Measurements from ENCODE around the gene MCCC2. TPM values are rescaled to one million over a fixed set of nuclear protein-coding genes. Genes with fewer than 3 reads are reported as not detected.

The MCCC2 gene
- total and polyA plus RNA-seq, 2 of the 13 experiments (the other 11 are each of a cell fraction or from before 2014, with no cell fraction given), result 44.8 to 83.6 TPM

DNA sequence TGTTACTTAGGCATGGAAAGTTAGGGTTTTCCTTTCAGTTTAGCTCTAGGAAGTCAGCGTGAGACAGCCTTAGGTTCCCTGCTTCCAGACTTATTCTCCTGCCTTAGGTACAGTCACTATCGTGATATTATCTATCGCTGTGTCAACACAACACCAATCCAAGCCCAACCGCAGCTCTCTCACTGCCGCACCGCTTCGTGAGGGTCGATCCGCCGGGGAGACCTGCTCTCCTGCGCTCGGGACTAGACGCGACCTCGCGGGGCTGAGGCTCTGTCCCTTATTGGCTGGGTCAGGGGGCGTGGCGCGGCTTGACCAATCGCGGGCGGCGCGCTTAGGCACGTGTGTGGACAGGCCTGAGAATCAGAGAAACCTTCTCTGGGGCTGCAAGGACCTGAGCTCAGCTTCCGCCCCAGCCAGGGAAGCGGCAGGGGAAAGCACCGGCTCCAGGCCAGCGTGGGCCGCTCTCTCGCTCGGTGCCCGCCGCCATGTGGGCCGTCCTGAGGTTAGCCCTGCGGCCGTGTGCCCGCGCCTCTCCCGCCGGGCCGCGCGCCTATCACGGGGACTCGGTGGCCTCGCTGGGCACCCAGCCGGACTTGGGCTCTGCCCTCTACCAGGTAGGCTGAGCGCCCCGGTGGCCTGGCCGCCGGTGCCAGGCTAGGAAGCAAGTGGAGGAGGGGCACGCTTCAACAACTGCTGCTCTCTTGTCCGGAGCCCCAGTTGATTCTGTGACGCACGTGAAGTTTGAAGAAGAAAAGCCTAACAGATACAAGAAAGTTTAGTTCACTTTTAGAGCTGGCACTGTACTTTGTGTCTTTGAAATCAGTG lies at the start of gene MCCC2 (continued):
- 0 out of 2 replicates have a peak, but pooled peaks have one; percentile 22 for TF ChIP-seq ZNF737 (CRISPR knock-in tag; IDR thresholded peaks at IDR 0.05; ENCODE audit: borderline replicate concordance)
- peak; percentile 83 for TF ChIP-seq ZNF543 (CRISPR knock-in tag; IDR thresholded peaks at IDR 0.05)
- no peak for TF ChIP-seq ARID3A (IDR thresholded peaks at IDR 0.05; ENCODE audit: low read depth, low read length)
- TF ChIP-seq CEBPB (IDR thresholded peaks at IDR 0.05; ENCODE audit: borderline replicate concordance, low read depth, low read length), result no peak
- peak; percentile 70 for TF ChIP-seq HNRNPLL (IDR thresholded peaks at IDR 0.05; ENCODE audit: low read depth, low read length, poor library complexity, severe bottlenecking)
- TF ChIP-seq ZNF180 (CRISPR knock-in tag; IDR thresholded peaks at IDR 0.05; ENCODE audit: borderline replicate concordance, low read depth), result no peak
- peak; percentile 58; the same call in 1 of the 2 replicates for TF ChIP-seq ZNF761 (CRISPR knock-in tag; conservative IDR thresholded peaks at IDR 0.05)
- no peak for TF ChIP-seq ZNF432 (CRISPR knock-in tag; IDR thresholded peaks at IDR 0.05; ENCODE audit: borderline replicate concordance)
- TF ChIP-seq, protein P1, sequence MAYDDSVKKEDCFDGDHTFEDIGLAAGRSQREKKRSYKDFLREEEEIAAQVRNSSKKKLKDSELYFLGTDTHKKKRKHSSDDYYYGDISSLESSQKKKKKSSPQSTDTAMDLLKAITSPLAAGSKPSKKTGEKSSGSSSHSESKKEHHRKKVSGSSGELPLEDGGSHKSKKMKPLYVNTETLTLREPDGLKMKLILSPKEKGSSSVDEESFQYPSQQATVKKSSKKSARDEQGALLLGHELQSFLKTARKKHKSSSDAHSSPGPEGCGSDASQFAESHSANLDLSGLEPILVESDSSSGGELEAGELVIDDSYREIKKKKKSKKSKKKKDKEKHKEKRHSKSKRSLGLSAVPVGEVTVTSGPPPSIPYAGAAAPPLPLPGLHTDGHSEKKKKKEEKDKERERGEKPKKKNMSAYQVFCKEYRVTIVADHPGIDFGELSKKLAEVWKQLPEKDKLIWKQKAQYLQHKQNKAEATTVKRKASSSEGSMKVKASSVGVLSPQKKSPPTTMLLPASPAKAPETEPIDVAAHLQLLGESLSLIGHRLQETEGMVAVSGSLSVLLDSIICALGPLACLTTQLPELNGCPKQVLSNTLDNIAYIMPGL (CRISPR knock-in tag; IDR thresholded peaks at IDR 0.05; ENCODE audit: borderline replicate concordance in 1 of 2, low read depth in 1 of 2), result peak; percentile 48 to 73; a peak in 3 of 4 replicates
- TF ChIP-seq, protein P2, sequence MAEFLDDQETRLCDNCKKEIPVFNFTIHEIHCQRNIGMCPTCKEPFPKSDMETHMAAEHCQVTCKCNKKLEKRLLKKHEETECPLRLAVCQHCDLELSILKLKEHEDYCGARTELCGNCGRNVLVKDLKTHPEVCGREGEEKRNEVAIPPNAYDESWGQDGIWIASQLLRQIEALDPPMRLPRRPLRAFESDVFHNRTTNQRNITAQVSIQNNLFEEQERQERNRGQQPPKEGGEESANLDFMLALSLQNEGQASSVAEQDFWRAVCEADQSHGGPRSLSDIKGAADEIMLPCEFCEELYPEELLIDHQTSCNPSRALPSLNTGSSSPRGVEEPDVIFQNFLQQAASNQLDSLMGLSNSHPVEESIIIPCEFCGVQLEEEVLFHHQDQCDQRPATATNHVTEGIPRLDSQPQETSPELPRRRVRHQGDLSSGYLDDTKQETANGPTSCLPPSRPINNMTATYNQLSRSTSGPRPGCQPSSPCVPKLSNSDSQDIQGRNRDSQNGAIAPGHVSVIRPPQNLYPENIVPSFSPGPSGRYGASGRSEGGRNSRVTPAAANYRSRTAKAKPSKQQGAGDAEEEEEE (CRISPR knock-in tag; IDR thresholded peaks at IDR 0.05; ENCODE audit: borderline replicate concordance), result no peak
- TF ChIP-seq, protein P3, sequence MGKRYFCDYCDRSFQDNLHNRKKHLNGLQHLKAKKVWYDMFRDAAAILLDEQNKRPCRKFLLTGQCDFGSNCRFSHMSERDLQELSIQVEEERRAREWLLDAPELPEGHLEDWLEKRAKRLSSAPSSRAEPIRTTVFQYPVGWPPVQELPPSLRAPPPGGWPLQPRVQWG (CRISPR knock-in tag; IDR thresholded peaks at IDR 0.05; ENCODE audit: borderline replicate concordance, low read depth), result no peak
- TF ChIP-seq NFE2L2 (IDR thresholded peaks at IDR 0.05; ENCODE audit: low read length), result no peak
- no peak for TF ChIP-seq ZNF264 (CRISPR knock-in tag; IDR thresholded peaks at IDR 0.05)
- peak; percentile 22; the same call in 1 of the 2 replicates for TF ChIP-seq ZNF275 (CRISPR knock-in tag; IDR thresholded peaks at IDR 0.05; ENCODE audit: borderline replicate concordance)
- TF ChIP-seq, protein P4, sequence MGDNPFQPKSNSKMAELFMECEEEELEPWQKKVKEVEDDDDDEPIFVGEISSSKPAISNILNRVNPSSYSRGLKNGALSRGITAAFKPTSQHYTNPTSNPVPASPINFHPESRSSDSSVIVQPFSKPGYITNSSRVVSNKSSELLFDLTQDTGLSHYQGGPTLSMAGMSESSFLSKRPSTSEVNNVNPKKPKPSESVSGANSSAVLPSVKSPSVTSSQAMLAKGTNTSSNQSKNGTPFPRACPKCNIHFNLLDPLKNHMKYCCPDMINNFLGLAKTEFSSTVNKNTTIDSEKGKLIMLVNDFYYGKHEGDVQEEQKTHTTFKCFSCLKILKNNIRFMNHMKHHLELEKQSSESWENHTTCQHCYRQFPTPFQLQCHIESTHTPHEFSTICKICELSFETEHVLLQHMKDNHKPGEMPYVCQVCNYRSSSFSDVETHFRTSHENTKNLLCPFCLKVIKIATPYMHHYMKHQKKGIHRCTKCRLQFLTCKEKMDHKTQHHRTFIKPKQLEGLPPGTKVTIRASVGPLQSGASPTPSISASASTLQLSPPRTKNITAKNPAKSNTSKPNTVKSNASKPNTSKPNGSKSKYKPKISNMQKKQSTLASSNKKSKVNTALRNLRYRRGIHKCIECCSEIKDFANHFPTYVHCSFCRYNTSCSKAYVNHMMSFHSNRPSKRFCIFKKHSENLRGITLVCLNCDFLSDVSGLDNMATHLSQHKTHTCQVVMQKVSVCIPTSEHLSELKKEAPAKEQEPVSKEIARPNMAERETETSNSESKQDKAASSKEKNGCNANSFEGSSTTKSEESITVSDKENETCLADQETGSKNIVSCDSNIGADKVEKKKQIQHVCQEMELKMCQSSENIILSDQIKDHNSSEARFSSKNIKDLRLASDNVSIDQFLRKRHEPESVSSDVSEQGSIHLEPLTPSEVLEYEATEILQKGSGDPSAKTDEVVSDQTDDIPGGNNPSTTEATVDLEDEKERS (CRISPR knock-in tag; IDR thresholded peaks at IDR 0.05), result no peak

Data from HepG2 (cell line).